ENCODE data around the gene SOWAHA.

SOWAHA gene

DNA sequence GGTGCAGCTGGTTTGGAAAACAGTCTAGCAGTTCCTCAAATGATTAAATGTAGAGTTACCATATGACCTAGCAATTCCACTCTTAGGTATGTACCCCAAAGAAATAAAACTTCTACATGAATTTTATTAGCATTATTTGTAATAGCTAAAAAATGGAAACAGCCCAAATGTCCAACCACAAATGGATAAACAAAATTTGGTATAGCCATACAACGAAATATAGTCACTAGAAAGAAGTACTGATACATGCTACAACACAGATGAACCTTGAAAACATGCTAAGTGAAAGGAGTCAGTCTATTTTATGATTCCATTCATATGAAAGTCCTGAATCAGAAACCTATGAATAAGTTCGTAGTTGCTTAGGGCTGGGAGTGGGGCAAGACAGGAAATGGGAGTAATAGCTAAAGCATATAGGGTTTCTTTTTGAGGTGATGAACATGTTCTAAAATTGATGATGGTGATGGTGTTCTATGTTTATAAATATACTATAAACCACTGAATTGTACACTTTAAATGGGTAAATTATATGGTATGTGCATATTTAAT, 46.9 kb downstream of the SOWAHA start:
- no peak for FAIRE-seq

- no peak for FAIRE-seq
Measured at GRCh38 chr5:132860742-132861141, 47.6 kb downstream of the SOWAHA start.

- no peak for FAIRE-seq
Measured at GRCh38 chr5:132865668-132866341, 52.7 kb downstream of the SOWAHA start.

Data from A204.1 (cell line).